PFSK-1 (cell line): Measurements from ENCODE around the gene IQGAP3.

Experiments
- POLR2AphosphoS5 ChIP-seq: IDR thresholded peaks from 2 replicates; pipeline ENCODE4 v1.6.1; 2012; ENCODE audit warnings: low read depth, mild to moderate bottlenecking, control low read depth, low read length, moderate library complexity
- SIN3A ChIP-seq: IDR thresholded peaks from 2 replicates; pipeline ENCODE4 v1.6.1; 2012; ENCODE audit warnings: mild to moderate bottlenecking, low read length, moderate library complexity, borderline replicate concordance; ENCODE audit not compliant: insufficient read depth
- TAF1 ChIP-seq: IDR thresholded peaks from 2 replicates; pipeline ENCODE4 v1.6.1; 2012; ENCODE audit warnings: low read length, control low read depth, borderline replicate concordance; ENCODE audit not compliant: insufficient read depth
- TF ChIP-seq, protein P1 (sequence below), 2 experiments: IDR thresholded peaks; 2 replicates each; pipeline versions ENCODE4 v1.6.1 to v1.8.0; 2011 to 2012; ENCODE audit warnings: low read depth in 2 of 2, low read length in 2 of 2, control low read depth in 1 of 2, inconsistent platforms in 1 of 2, mild to moderate bottlenecking in 1 of 2, moderate library complexity in 1 of 2; ENCODE audit not compliant: insufficient read depth in 1 of 2

DNA sequence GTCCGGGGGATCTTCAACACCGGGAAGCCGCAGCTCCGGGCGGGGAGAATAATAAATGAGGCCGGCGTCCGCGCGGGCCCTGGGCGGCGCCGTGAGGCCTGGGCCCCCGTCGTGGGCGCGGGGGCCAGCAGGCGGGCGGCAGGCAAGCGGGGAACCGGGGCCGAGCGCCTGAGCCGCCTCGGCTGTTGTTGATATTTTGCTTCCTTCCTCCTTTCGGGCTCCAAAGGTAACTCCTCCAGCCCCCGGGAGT is 71.9 kb downstream of the IQGAP3 start, which contains the start of gene MEF2D:
- TF ChIP-seq POLR2AphosphoS5 (0 out of 2 replicates have a peak, but pooled peaks have one; percentile 45), TAF1 (peak; percentile 80; the same call in 1 of the 2 replicates), SIN3A (no peak; the same call in 1 of the 2 replicates)
- TF ChIP-seq, protein P1, sequence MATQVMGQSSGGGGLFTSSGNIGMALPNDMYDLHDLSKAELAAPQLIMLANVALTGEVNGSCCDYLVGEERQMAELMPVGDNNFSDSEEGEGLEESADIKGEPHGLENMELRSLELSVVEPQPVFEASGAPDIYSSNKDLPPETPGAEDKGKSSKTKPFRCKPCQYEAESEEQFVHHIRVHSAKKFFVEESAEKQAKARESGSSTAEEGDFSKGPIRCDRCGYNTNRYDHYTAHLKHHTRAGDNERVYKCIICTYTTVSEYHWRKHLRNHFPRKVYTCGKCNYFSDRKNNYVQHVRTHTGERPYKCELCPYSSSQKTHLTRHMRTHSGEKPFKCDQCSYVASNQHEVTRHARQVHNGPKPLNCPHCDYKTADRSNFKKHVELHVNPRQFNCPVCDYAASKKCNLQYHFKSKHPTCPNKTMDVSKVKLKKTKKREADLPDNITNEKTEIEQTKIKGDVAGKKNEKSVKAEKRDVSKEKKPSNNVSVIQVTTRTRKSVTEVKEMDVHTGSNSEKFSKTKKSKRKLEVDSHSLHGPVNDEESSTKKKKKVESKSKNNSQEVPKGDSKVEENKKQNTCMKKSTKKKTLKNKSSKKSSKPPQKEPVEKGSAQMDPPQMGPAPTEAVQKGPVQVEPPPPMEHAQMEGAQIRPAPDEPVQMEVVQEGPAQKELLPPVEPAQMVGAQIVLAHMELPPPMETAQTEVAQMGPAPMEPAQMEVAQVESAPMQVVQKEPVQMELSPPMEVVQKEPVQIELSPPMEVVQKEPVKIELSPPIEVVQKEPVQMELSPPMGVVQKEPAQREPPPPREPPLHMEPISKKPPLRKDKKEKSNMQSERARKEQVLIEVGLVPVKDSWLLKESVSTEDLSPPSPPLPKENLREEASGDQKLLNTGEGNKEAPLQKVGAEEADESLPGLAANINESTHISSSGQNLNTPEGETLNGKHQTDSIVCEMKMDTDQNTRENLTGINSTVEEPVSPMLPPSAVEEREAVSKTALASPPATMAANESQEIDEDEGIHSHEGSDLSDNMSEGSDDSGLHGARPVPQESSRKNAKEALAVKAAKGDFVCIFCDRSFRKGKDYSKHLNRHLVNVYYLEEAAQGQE (IDR thresholded peaks at IDR 0.05; ENCODE audit: insufficient read depth in 1 of 2, low read depth in 2 of 2, low read length in 2 of 2): no peak
